Kidney (tissue), 14 donors: ENCODE results near the gene KLF5. TPM values are rescaled to one million over a fixed set of nuclear protein-coding genes. Genes with fewer than 3 reads are reported as not detected.

Experiments used
- DNase-seq, 5 donors: peaks; one replicate each; pipeline ENCODE4 v3.0.0-alpha.2; 2013 to 2020
- FAIRE-seq: peaks from 2 replicates; lab custom pipeline; 2012; peaks lifted over from hg19 to GRCh38; lab: Jason Lieb, UNC
- H3K27ac ChIP-seq, 2 donors: one replicate each; pipeline ENCODE4 v1.7.0; 2013; ENCODE audit warnings: low read depth in 2 of 2, low read length in 2 of 2, inconsistent platforms in 1 of 2
- H3K27me3 ChIP-seq: one replicate; pipeline ENCODE4 v1.7.1; 2013; ENCODE audit warnings: low read length, inconsistent platforms; ENCODE audit not compliant: control insufficient read depth, insufficient read depth
- H3K36me3 ChIP-seq, 3 donors: one replicate each; pipeline versions ENCODE4 v1.7.0 to v1.7.1; 2013; ENCODE audit warnings: low read length in 3 of 3, control low read depth in 1 of 3, inconsistent platforms in 1 of 3; ENCODE audit not compliant: insufficient read depth in 3 of 3, control insufficient read depth in 2 of 3
- H3K4me1 ChIP-seq, 3 donors: one replicate each; pipeline versions ENCODE4 v1.7.0 to v1.7.1; 2013; ENCODE audit warnings: low read length in 3 of 3, inconsistent platforms in 1 of 3, low read depth in 1 of 3; ENCODE audit not compliant: control insufficient read depth in 2 of 3, insufficient read depth in 2 of 3
- H3K4me3 ChIP-seq, 3 donors: one replicate each; pipeline versions ENCODE4 v1.7.0 to v1.8.1; 2013; ENCODE audit warnings: low read length in 3 of 3, control low read depth in 1 of 3, inconsistent platforms in 1 of 3
- H3K9ac ChIP-seq, 3 donors: one replicate each; pipeline versions ENCODE4 v1.7.0 to v1.7.1; 2013; ENCODE audit warnings: low read length in 3 of 3, control low read depth in 1 of 3, inconsistent platforms in 1 of 3
- H3K9me3 ChIP-seq, 3 donors: one replicate each; pipeline versions ENCODE4 v1.7.0 to v1.7.1; 2013; ENCODE audit warnings: low read length in 3 of 3, control low read depth in 1 of 3, inconsistent platforms in 1 of 3; ENCODE audit not compliant: control insufficient read depth in 2 of 3, insufficient read depth in 1 of 3
- CTCF ChIP-seq: IDR thresholded peaks from 3 replicates; pipeline ENCODE4 v1.5.1; 2012; ENCODE audit warnings: mild to moderate bottlenecking, moderate library complexity, borderline replicate concordance; ENCODE audit not compliant: insufficient read depth; ENCODE audit errors: extremely low read depth
- intact Hi-C: fragments of 100-400 bp; cut with DNase I; formaldehyde crosslinking; loops from one replicate; pipeline ENCODE4 v1.11.1; 2022
- polyA plus RNA-seq: library from polyadenylated mRNA; stranded (reverse); fragments of 350-450 nt; fragmentation: Illumina TruSeq; extraction: RNeasy Lipid Tissue Mini Kit (QIAGEN cat#74804); gene quantifications from one replicate; pipeline ENCODE4 v1.2.3, GENCODE V29; 2014; ENCODE audit warnings: low read depth, low replicate concordance; ENCODE audit not compliant: insufficient read depth
- total RNA-seq: library from RNA; stranded (reverse); fragmentation: NEBNext Ultra II Directional; extraction: Animal tissue kit (Norgen Biotek cat#: 25700); gene quantifications from one replicate; pipeline ENCODE4 v1.2.1, GENCODE V29; 2021
- donor health status: control.
- donor health status: control.
- donor health status: control.
- donor health status: control.
- donor health status: control.
- donor health status: DM: yes; HTN: yes; CAD: no.
- donor health status: Normal renal cell carcinoma (clear cell type).

Gene KLF5
- total and polyA plus RNA-seq, 2 donors from 2014 or later: 4.4 to 52.7 TPM

- peaks cover 0 to 4% (median 0%) of the 10 kb centered on the region in 3 donors for H3K36me3 ChIP-seq
- FAIRE-seq (no peak), DNase-seq (no peak)
- no peak overlapping the region for H3K27ac ChIP-seq
- intact Hi-C loops: no loop called here
- no peak for TF ChIP-seq CTCF
- H3K9me3 ChIP-seq: no peaks in the 10 kb centered on the region
- H3K9ac ChIP-seq: peak overlapping the region in 1 of 3 donors; percentile 31
- peaks cover 5% of the 10 kb centered on the region for H3K27me3 ChIP-seq
- H3K4me3 ChIP-seq: peak overlapping the region; percentile 19 to 77 (median 31)
- peaks cover 0 to 7% (median 0%) of the 10 kb centered on the region in 3 donors for H3K4me1 ChIP-seq
Observed at GRCh38 chr13:73061473-73061872, 2.7 kb downstream of the KLF5 start.

DNA sequence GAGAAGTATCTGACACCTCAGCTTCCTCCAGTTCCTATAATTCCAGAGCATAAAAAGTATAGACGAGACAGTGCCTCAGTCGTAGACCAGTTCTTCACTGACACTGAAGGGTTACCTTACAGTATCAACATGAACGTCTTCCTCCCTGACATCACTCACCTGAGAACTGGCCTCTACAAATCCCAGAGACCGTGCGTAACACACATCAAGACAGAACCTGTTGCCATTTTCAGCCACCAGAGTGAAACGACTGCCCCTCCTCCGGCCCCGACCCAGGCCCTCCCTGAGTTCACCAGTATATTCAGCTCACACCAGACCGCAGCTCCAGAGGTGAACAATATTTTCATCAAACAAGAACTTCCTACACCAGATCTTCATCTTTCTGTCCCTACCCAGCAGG, 3.1 kb downstream of the KLF5 start:
- DNase-seq: no peak
- H3K4me1 ChIP-seq: peaks cover 0 to 7% (median 0%) of the 10 kb centered on the region in 3 donors
- H3K9ac ChIP-seq: peak overlapping the region in 1 of 3 donors; percentile 31
- H3K36me3 ChIP-seq: peaks cover 0 to 4% (median 0%) of the 10 kb centered on the region in 3 donors
- peak overlapping the region; percentile 5 to 77 (median 20) for H3K4me3 ChIP-seq
- TF ChIP-seq CTCF: no peak
- intact Hi-C loops: no loop called here
- no peaks in the 10 kb centered on the region for H3K9me3 ChIP-seq
- peaks cover 5% of the 10 kb centered on the region for H3K27me3 ChIP-seq
- no peak overlapping the region for H3K27ac ChIP-seq
- no peak for FAIRE-seq

- DNase-seq (no peak), FAIRE-seq (no peak)
- Histone ChIP-seq H3K9ac (no peak overlapping the region), H3K4me3 (no peak overlapping the region), H3K9me3 (no peaks in the 10 kb centered on the region), H3K4me1 (peaks cover 0 to 7% (median 0%) of the 10 kb centered on the region in 3 donors), H3K27me3 (peaks cover 5% of the 10 kb centered on the region), H3K36me3 (peaks cover 0 to 4% (median 0%) of the 10 kb centered on the region in 3 donors), H3K27ac (no peak overlapping the region)
- intact Hi-C loops: no loop called here
- no peak for TF ChIP-seq CTCF
Observed at GRCh38 chr13:73062468-73062867, 3.7 kb downstream of the KLF5 start.

DNA sequence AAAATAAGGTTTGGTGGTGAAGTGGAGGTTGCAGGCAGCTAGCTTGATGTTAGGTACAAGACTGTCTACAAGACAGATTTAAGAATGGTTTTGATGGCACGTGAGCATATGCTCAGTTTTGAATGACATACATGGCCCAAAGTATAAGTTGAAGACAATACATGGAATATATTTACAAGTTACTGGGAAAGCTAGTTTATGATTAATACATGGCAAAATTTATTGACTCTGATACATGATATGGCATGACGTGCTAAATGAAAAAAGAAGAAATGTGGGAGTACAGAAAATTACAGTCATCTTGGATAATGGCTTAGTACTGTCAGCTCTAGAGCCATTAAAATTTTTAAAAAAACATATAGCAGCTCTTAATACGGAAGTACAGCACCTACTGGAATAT, 4.4 kb downstream of the KLF5 start:
- intact Hi-C loops: no loop called here
- TF ChIP-seq CTCF: no peak
- no peak overlapping the region for H3K27ac ChIP-seq
- no peak overlapping the region for H3K4me3 ChIP-seq
- H3K36me3 ChIP-seq: peaks cover 0 to 4% (median 0%) of the 10 kb centered on the region in 3 donors
- H3K9ac ChIP-seq: no peak overlapping the region
- H3K4me1 ChIP-seq: peaks cover 0 to 4% (median 0%) of the 10 kb centered on the region in 3 donors
- FAIRE-seq (no peak), DNase-seq (no peak)
- H3K9me3 ChIP-seq: no peaks in the 10 kb centered on the region
- H3K27me3 ChIP-seq: no peaks in the 10 kb centered on the region
